Stimulated activated effector memory CD8-positive, alpha-beta T cell treated with anti-CD3 and anti-CD28 coated beads, Interleukin-12 subunit alpha, Interleukin-12 subunit beta, amount 100 ng/mL, for 72 hours (primary cell): ENCODE measurements around the gene TCF7L2.

Experiments used
- ATAC-seq: fragments of 150-1000 bp; cut with Tn5 transposase; 2 replicates; pipeline ENCODE4 v1.10.0; 2021
- DNase-seq, 2 donors: peaks; one replicate each; pipeline ENCODE4 v3.0.0; 2021 to 2022; ENCODE audit warnings: low spot score in 2 of 2
- H3K27ac Mint-ChIP-seq: one replicate; pipeline ENCODE4 v1.8.0; 2022; ENCODE audit warnings: mild to moderate bottlenecking, mixed read lengths
- H3K36me3 Mint-ChIP-seq: one replicate; pipeline ENCODE4 v1.8.0; 2022; ENCODE audit warnings: mild to moderate bottlenecking, mixed read lengths
- H3K4me1 Mint-ChIP-seq: one replicate; pipeline ENCODE4 v1.8.0; 2022; ENCODE audit warnings: mixed read lengths
- H3K4me3 Mint-ChIP-seq: one replicate; pipeline ENCODE4 v1.8.0; 2022; ENCODE audit warnings: mild to moderate bottlenecking, mixed read lengths
- H3K9me3 Mint-ChIP-seq: one replicate; pipeline ENCODE4 v1.8.0; 2022; ENCODE audit warnings: mixed read lengths

TCF7L2 gene

GRCh38 chr10:113179966-113180365 lies 229.9 kb downstream of the TCF7L2 start:
- ATAC-seq: no peak
- DNase-seq: no peak
- H3K27ac Mint-ChIP-seq: no peak overlapping the region
- H3K9me3 Mint-ChIP-seq: no peaks in the 10 kb centered on the region
- H3K4me1 Mint-ChIP-seq: no peaks in the 10 kb centered on the region
- no peak overlapping the region for H3K4me3 Mint-ChIP-seq
- H3K36me3 Mint-ChIP-seq: no peaks in the 10 kb centered on the region

GRCh38 chr10:113180401-113181154 lies 230.5 kb downstream of the TCF7L2 start:
- Mint-ChIP-seq H3K4me3 (no peak overlapping the region), H3K4me1 (no peaks in the 10 kb centered on the region), H3K36me3 (no peaks in the 10 kb centered on the region), H3K9me3 (no peaks in the 10 kb centered on the region), H3K27ac (no peak overlapping the region)
- DNase-seq: peak in 1 of 2 donors; percentile 13
- no peak for ATAC-seq

DNA sequence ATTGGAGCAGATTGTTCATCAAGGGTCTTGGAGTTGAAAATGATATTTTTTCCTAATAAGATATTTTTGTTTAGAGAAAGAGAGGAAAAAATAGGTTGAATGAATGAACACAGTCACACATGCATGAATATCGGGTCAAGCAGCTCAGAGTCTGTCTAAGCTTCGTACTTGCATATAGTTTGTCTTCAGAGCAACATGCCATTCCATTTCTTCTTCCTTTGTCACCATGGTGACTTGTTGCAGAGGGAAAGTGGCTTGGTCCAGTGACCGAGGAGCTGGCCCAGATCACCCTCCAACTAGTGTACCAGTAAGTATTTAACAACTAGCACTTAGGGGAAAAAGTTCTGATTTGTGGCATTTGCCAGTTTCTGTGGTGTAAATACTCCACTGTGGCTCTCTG lies 232.1 kb downstream of the TCF7L2 start:
- Mint-ChIP-seq H3K36me3 (no peaks in the 10 kb centered on the region), H3K4me1 (no peaks in the 10 kb centered on the region), H3K9me3 (no peaks in the 10 kb centered on the region), H3K4me3 (no peak overlapping the region), H3K27ac (no peak overlapping the region)
- ATAC-seq (no peak), DNase-seq (no peak)

DNA sequence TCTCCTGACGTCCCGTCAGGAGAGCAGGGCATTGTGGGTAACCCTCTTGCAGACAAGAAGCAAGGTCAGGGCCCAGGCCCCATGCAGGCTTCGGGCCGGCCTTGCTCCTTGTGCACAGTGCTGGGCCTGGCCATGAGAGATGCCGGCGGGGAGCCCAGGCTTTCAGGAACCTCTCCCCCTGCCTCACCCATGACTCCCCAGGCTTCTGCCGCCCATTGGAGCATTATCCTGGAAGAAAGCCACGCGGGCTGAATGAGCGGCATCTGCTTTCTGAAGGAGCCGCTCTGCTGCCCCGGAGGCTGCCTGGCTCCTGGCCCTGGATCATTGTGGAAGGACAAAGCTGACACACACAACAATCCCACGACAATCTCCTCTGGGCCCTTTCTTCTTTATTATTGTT lies 233.5 kb downstream of the TCF7L2 start:
- peak overlapping the region; percentile 46 for H3K27ac Mint-ChIP-seq
- no peaks in the 10 kb centered on the region for H3K9me3 Mint-ChIP-seq
- H3K36me3 Mint-ChIP-seq: no peaks in the 10 kb centered on the region
- ATAC-seq (no peak), DNase-seq (no peak)
- H3K4me1 Mint-ChIP-seq: no peaks in the 10 kb centered on the region
- no peak overlapping the region for H3K4me3 Mint-ChIP-seq

DNA sequence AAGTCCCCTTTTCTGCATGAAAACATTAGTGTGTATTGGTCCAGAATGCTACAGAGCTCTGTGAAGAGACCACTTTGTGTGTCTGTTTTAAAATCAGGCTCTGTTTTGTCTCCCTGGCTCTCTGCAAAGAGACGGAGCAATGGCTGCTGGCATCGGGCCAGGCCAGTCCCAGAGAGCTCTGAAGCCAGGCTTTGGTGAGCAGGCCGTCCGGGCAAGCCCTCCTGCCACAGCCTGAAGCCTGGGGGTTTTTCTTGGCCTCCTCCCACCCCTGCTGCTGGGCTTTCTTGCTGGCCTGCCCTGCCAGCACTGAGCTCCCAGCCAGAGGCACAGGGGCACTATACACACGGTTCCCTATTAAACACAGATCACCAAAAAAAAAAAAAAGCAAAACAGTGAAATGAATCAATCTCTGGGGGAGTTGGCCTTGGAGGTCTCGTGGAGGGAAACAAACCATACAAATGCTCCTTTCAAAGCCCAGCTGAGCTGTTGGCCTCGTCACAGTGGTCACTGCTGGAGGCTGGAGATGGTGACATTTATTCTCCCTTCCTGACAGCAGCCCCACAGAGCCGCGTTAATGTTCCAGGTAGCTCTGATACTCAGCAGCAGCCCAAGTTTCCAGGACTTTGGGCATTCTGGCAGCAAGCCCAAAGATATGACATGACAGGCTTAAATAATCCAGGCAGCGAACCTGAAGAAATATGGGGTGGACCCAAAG lies 237.2 kb downstream of the TCF7L2 start:
- H3K27ac Mint-ChIP-seq: no peak overlapping the region
- H3K4me1 Mint-ChIP-seq: no peaks in the 10 kb centered on the region
- no peaks in the 10 kb centered on the region for H3K9me3 Mint-ChIP-seq
- H3K4me3 Mint-ChIP-seq: no peak overlapping the region
- H3K36me3 Mint-ChIP-seq: no peaks in the 10 kb centered on the region
- DNase-seq (peak in 1 of 2 donors; percentile 28), ATAC-seq (no peak)

GRCh38 chr10:113199459-113199858 lies 249.4 kb downstream of the TCF7L2 start:
- peaks cover 19% of the 10 kb centered on the region for H3K9me3 Mint-ChIP-seq
- DNase-seq: no peak
- H3K27ac Mint-ChIP-seq: no peak overlapping the region
- no peaks in the 10 kb centered on the region for H3K4me1 Mint-ChIP-seq
- no peak for ATAC-seq
- H3K36me3 Mint-ChIP-seq: no peaks in the 10 kb centered on the region
- no peak overlapping the region for H3K4me3 Mint-ChIP-seq

GRCh38 chr10:113202011-113202410 lies 252.0 kb downstream of the TCF7L2 start:
- no peaks in the 10 kb centered on the region for H3K4me1 Mint-ChIP-seq
- no peak overlapping the region for H3K27ac Mint-ChIP-seq
- H3K4me3 Mint-ChIP-seq: no peak overlapping the region
- no peak for DNase-seq
- peaks cover 23% of the 10 kb centered on the region for H3K9me3 Mint-ChIP-seq
- no peak for ATAC-seq
- no peaks in the 10 kb centered on the region for H3K36me3 Mint-ChIP-seq

DNA sequence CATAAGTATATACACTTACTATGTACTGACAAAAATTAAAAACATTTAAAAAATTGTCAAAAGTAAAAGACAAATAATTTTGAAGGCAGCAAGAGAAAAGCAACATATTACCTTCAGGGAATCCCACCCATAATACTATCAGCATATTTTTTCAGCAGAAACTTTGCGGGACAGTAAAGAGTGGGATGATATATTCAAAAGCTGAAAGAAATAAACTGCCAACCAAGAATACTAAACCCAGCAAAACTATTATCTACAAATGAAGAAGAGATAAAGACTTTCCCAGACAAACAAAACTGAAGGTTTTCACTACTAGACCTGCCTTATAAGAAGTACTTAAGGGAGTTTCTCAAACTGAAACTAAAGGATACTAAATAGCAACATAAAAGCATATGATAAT lies 257.9 kb downstream of the TCF7L2 start:
- ATAC-seq (no peak), DNase-seq (no peak)
- Mint-ChIP-seq H3K4me3 (no peak overlapping the region), H3K27ac (no peak overlapping the region), H3K9me3 (peaks cover 36% of the 10 kb centered on the region), H3K4me1 (no peaks in the 10 kb centered on the region), H3K36me3 (no peaks in the 10 kb centered on the region)

GRCh38 chr10:113213035-113213434 lies 263.0 kb downstream of the TCF7L2 start:
- Mint-ChIP-seq H3K4me1 (no peaks in the 10 kb centered on the region), H3K4me3 (no peak overlapping the region), H3K27ac (no peak overlapping the region), H3K36me3 (no peaks in the 10 kb centered on the region), H3K9me3 (peaks cover 17% of the 10 kb centered on the region)
- no peak for ATAC-seq
- no peak for DNase-seq

GRCh38 chr10:113214331-113214730 lies 264.3 kb downstream of the TCF7L2 start:
- Mint-ChIP-seq H3K4me3 (no peak overlapping the region), H3K27ac (no peak overlapping the region), H3K9me3 (peaks cover 4% of the 10 kb centered on the region), H3K4me1 (no peaks in the 10 kb centered on the region), H3K36me3 (no peaks in the 10 kb centered on the region)
- no peak for DNase-seq
- ATAC-seq: no peak

DNA sequence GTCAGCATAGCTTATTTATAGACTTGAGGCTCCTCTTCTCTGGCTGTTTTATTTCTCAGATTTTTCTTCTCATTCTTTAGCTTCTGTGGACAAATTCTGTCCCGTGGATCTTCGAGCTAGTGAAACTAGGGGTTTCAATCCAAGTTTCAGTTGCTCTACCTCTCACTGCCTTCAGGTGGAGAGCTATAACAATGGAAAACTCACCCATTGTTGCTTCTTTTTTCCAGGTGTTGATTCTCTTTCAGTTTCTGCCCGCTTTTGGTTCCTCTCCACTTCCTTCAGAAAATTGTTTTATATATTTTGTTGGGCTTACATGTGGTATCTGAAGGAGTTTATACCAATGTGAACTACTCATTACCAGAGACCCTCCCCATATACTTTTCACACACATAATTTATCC lies 266.1 kb downstream of the TCF7L2 start:
- no peaks in the 10 kb centered on the region for H3K9me3 Mint-ChIP-seq
- ATAC-seq (no peak), DNase-seq (no peak)
- H3K4me3 Mint-ChIP-seq: no peak overlapping the region
- H3K4me1 Mint-ChIP-seq: no peaks in the 10 kb centered on the region
- no peak overlapping the region for H3K27ac Mint-ChIP-seq
- no peaks in the 10 kb centered on the region for H3K36me3 Mint-ChIP-seq
